Measurements from ENCODE around the gene RIPK1.

The RIPK1 gene

GRCh38 chr6:3085074-3085473 lies 16.8 kb downstream of the RIPK1 start:
- DNase-seq, result no peak

GRCh38 chr6:3086282-3086946 lies 18.1 kb downstream of the RIPK1 start:
- no peak for DNase-seq

- DNase-seq, result no peak
These were observed 20.2 kb downstream of the RIPK1 start for GRCh38 chr6:3088446-3088845.

GRCh38 chr6:3088968-3089367 lies 20.7 kb downstream of the RIPK1 start:
- DNase-seq, result no peak

GRCh38 chr6:3090013-3090412 lies 21.7 kb downstream of the RIPK1 start:
- peak in 2 of 3 donors; percentile 38 to 41 for DNase-seq

- DNase-seq, result no peak
These were observed 26.5 kb downstream of the RIPK1 start for GRCh38 chr6:3094815-3095214.

GRCh38 chr6:3102875-3103274 lies 34.6 kb downstream of the RIPK1 start:
- DNase-seq, result peak in 1 of 3 donors; percentile 40

GRCh38 chr6:3108746-3109414 lies 40.6 kb downstream of the RIPK1 start:
- no peak for DNase-seq

GRCh38 chr6:3109761-3110160 lies 41.5 kb downstream of the RIPK1 start:
- peak in 2 of 3 donors; percentile 46 to 54 for DNase-seq

GRCh38 chr6:3114377-3114776 lies 46.1 kb downstream of the RIPK1 start:
- no peak for DNase-seq

- DNase-seq, result no peak
These were observed 49.6 kb downstream of the RIPK1 start for GRCh38 chr6:3117912-3118352.

GRCh38 chr6:3118353-3119039 lies 50.2 kb downstream of the RIPK1 start, which contains the start of gene BPHL:
BPHL (plus strand) TSS chr6:3118711; CDS start chr6:3118741, 30 bp downstream.
- DNase-seq, result peak; percentile 99 to 100 (median 100)

GRCh38 chr6:3119040-3119723 lies 50.9 kb downstream of the RIPK1 start:
- no peak for DNase-seq

- DNase-seq, result no peak
These were observed 52.4 kb downstream of the RIPK1 start for GRCh38 chr6:3120765-3121089.

- DNase-seq, result no peak
These were observed 54.5 kb downstream of the RIPK1 start for GRCh38 chr6:3122823-3123182.

- no peak for DNase-seq
These were observed 56.4 kb downstream of the RIPK1 start for GRCh38 chr6:3124667-3125066.

- DNase-seq, result no peak
These were observed 57.5 kb downstream of the RIPK1 start for GRCh38 chr6:3125815-3126214.

GRCh38 chr6:3128356-3129108 lies 60.2 kb downstream of the RIPK1 start:
- no peak for DNase-seq

- DNase-seq, result no peak
These were observed 63.4 kb downstream of the RIPK1 start for GRCh38 chr6:3131695-3132094.

- no peak for DNase-seq
These were observed 65.2 kb downstream of the RIPK1 start for GRCh38 chr6:3133515-3133914.

- DNase-seq, result no peak
These were observed 67.5 kb downstream of the RIPK1 start for GRCh38 chr6:3135668-3136291.

GRCh38 chr6:3136292-3137011 lies 68.2 kb downstream of the RIPK1 start:
- no peak for DNase-seq

Data from suppressor macrophage treated with lipopolysaccharide for 1 hour (primary cell).